Astrocyte of the cerebellum (primary cell): Measurements from ENCODE around the gene NUP62.

Source experiments
- DNase-seq: peaks from one replicate; pipeline ENCODE4 v3.0.0-alpha.2; 2011; ENCODE audit warnings: low read depth
- H3K4me3 ChIP-seq: 2 replicates; pipeline ENCODE4 v1.5.1; 2011; ENCODE audit warnings: mild to moderate bottlenecking, low read depth, low read length, moderate library complexity
- CTCF ChIP-seq: IDR thresholded peaks from 2 replicates; pipeline ENCODE4 v1.5.1; 2012; ENCODE audit warnings: low read length, low read depth, moderate library complexity, mild to moderate bottlenecking; ENCODE audit errors: missing control alignments
- in situ Hi-C: cut with HindIII; loops from 2 replicates; pipeline ENCODE4 v1.10.0; 2017; ENCODE audit warnings: low sequenced_read_pairs

The NUP62 gene

GRCh38 chr19:49896863-49897621 lies 32.3 kb downstream of the NUP62 start, which contains the start of gene IL4I1:
Gene IL4I1, minus strand, starts transcription at chr19:49896887. Its CDS starts 727 bp downstream, at chr19:49896160.
- no peak for DNase-seq
- no peak within 1 kb of the TSS for H3K4me3 ChIP-seq
- TF ChIP-seq CTCF = no peak
- in situ Hi-C loops = no loop called here

GRCh38 chr19:49895566-49896297 lies 33.6 kb downstream of the NUP62 start:
- in situ Hi-C loops = no loop called here
- H3K4me3 ChIP-seq = no peak overlapping the region
- no peak for TF ChIP-seq CTCF
- no peak for DNase-seq

GRCh38 chr19:49894879-49895565 lies 34.3 kb downstream of the NUP62 start:
- no peak for DNase-seq
- in situ Hi-C loops = no loop called here
- no peak for TF ChIP-seq CTCF
- H3K4me3 ChIP-seq = no peak overlapping the region

- DNase-seq = no peak
- in situ Hi-C loops = no loop called here
- no peak overlapping the region for H3K4me3 ChIP-seq
- no peak for TF ChIP-seq CTCF
Measured at GRCh38 chr19:49894011-49894664, 35.2 kb downstream of the NUP62 start.

GRCh38 chr19:49892716-49893115 lies 36.6 kb downstream of the NUP62 start:
- TF ChIP-seq CTCF = no peak
- DNase-seq = no peak
- in situ Hi-C loops = no loop called here
- H3K4me3 ChIP-seq = no peak overlapping the region

GRCh38 chr19:49891393-49891792 lies 37.9 kb downstream of the NUP62 start:
- no peak for TF ChIP-seq CTCF
- no peak overlapping the region for H3K4me3 ChIP-seq
- in situ Hi-C loops = no loop called here
- no peak for DNase-seq
